ENCODE results near the gene TUBB4A.

The TUBB4A gene

DNA sequence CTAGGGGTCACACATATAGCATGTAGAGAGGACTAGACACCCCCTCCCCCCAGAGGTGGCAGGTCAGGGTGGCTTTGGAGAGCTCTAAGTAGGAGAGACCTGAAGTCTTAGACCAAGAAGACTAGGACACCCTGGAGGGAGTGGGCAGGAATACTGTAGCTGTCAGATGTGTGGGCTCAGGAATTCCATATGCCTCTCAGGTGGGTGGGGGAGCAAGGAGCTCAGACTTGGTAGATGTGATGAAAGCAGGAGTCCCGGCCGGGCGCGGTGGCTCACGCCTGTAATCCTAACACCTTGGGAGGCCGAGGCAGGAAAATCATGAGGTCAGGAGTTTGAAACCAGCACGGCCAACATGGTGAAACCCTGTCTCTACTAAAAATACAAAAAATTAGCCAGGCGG lies 36.4 kb downstream of the TUBB4A start:
- DNase-seq = no peak

DNA sequence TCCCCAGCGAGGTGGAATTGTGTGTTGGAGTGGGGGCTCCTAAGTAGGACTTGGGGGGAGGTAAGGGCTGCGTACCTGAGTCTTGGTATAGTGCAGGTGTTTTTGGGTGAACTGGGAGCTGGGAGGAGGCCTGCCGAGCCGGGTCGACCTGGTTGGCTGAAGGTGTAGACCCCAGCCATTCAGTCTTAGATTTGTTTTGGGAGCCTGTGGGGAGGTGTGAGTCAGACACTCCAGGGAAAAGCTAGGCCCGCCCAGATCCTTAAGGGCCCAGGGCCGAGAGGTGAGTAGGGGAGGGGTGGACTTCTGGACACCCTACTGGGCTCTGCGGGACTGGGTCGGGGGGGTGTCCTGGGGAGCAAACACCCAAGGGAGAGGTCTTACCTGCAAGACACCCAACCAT lies 37.1 kb downstream of the TUBB4A start:
- no peak for DNase-seq

DNA sequence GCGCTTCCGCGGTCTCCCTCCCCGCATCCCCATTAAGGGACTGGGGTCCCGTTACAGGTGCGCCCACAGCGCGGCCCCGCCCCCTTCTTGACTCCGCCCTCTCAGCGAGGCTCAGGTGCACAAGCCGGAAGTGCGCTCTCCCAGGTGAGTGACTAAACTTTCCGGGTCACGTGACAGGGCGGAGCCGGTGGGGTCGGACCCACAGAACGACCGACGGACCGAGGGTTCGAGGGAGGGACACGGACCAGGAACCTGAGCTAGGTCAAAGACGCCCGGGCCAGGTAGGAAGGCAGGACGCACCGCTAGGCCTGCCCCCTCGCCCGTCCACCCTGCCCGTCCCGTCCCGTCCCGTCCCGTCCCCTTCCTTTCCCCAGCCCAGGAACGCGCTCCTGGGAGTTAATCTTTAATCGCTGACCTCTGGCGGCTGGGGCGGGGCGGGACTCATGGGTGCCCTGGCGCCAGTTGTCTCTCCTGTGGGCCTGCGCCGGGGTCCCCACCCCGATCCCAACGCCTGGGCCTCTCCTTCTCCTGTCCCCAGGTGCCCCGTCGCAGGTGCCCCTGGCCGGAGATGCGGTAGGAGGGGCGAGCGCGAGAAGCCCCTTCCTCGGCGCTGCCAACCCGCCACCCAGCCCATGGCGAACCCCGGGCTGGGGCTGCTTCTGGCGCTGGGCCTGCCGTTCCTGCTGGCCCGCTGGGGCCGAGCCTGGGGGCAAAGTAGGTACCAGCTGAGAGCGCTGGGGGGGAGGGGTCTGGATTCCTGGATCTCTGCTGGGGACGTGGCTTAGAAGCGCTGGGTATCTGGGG lies 37.8 kb downstream of the TUBB4A start, which contains the start of gene CRB3:
Gene CRB3, plus strand, starts transcription at position 202 of the 804 bp plus-strand sequence. Its CDS starts 431 bp downstream, at position 633.
- no peak for DNase-seq

DNA sequence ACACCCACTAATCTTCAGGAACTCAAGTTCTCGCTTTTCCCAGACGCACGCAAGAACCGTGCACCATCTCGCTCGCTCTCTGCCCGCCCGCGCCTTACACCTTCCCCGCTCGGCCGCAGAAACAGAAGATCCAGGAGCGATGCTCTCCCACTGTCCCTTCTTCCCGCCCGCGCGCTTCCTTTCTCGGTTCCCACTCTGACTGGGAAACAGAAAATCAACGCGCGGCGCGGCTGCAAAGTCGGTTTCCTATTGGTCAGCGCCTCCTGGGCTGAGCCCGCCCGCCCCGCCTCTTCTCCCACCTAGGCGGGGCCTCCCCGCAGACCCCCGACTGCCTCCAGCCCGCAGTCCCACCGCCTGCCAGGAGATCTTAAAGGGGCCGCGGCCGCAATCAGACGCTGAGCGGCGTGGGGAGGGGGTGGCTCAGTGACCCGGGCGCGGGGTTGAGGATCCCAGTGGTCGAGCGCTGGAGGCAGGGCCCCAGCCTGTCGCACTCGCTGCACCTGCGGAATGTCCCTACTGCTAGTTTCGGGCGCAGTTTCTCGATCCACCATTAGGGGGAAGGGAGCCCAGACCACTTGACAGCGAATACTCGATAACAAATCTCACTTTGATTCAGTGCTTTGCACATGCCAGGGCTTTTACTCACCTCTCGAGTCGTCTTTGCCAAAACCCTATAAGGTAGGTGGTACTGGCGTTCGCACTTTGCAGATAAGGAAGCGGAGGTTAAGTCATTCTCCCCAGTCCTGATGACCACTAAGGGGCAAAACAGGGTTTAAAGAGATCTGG lies 41.8 kb downstream of the TUBB4A start:
- DNase-seq = peak; percentile 98

DNA sequence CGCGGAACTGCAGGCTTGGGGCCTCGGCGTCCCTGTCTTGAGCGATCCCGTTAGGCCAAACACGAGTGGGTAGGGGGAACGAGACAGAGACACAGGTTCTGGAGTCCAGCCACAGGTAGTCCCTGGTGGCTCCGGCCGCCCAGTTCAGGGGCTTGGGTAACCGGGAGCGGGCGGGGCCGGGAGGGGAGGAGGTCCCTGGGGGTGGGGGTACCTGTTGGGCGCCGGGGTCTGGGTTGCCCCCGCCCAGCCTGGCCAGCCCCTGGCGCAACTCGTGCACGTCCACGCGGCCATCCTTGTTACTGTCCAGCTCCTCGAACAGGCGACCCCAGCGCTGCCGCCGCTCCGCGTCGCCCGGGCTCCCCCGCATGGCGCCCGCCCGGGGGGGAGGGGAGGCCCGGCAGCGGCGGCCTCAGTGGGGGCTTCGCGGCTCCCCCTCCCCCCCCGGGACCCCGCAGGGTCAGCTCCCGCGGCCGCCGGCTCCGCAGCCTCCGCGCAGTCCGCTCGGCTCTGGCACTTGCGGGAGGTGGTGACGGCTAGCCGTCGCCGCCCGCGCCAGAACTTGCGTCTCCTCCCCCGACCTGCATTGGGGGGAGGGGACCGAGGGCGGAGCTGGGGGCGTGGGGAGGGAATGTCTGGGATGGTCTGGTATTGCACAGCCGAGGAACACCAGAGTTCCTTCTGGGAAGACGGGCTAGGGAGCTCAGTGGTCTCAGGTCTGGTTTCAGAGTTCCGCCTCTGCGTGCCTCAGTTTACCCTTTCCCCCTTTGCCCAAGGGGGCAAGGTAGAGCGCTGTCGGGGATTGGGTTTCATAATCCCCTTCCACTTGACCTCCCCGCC lies 42.6 kb downstream of the TUBB4A start, which contains the start of gene SLC25A23:
Gene SLC25A23, minus strand, starts transcription at position 531 of the 837 bp plus-strand sequence. Its CDS starts 164 bp downstream, at position 367.
- peak; percentile 78 for DNase-seq

DNA sequence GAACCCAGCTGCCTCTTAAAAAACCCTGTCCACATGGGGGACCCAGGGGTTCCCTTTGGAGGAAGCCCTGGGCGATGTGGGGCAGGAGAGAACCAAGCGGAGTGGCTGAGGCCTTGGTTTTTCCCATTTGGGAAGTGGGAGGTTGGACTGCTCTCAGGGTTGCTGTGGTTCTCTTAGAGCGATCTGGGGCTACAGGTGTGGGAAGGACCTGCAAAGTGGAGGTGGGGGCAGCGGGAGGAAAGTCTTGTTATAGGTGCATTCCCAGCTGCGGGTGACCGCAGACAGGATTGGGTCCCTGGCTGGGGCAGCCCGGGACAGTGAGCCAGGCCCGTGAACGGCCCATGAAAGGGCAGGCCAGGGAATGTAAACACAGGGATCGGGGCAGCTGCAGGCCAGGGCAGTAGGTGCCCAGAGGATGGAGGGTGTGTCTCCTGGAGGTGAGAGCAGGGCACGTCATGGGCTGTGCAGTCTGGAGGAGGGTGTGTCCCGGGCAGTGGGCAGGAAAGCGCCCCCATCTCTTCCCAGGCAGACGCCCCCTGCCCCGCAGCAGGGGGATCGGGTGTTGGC lies 43.3 kb downstream of the TUBB4A start:
- no peak for DNase-seq

DNA sequence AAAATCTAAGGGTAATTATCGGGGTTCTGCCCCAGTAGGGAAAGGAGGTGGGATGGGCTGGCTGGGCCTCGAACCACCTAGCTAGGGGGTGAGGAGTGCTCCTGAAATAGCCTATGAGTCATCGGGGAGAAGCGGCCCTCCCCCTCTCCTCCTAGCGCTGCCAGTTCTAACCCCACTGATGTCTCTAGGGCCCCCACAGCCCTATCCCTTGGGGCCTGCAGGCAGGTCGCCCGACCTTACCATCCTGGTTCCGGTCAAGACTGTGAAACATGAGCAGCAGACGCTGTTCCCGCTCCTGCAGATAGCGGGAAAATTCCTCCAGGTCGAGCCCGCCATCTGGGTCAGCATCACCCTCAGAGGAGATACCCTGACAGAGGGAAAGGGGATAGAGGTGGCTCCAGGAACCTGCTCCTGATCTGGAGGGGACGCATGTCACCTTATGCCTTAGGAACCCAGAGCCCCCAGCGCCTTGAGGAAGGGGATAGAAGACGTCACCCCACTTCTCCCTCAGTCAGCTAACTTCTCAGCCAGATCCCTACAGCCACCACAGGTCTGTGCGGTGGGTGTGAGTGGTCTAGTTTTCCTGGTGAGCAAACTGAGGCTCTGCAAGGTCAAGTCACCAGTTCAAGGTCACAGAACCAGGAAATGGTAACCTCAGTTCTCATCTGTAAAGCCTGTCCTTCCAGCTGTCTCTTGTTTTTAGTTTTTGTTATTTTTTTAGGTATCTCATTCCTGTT lies 44.0 kb downstream of the TUBB4A start:
- peak; percentile 8 for DNase-seq

DNA sequence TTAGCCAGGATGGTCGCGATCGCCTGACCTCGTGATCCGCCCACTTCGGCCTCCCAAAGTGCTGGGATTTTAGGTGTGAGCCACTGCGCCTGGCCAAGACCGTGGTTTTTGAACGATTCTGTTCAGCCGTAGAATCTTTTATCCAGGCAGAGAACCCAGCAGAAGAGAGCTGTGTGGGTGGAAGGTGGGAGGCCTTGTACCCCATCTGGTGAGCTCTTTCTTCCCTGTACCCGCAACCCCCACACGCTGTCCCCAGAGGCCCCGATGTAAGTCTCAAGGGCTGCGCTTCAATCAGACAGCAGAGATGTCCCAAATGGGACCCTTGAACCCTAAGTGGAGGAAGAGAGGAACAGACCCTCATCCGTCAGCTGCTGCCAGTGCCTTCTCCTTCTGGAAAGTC lies 46.2 kb downstream of the TUBB4A start:
- no peak for DNase-seq

DNA sequence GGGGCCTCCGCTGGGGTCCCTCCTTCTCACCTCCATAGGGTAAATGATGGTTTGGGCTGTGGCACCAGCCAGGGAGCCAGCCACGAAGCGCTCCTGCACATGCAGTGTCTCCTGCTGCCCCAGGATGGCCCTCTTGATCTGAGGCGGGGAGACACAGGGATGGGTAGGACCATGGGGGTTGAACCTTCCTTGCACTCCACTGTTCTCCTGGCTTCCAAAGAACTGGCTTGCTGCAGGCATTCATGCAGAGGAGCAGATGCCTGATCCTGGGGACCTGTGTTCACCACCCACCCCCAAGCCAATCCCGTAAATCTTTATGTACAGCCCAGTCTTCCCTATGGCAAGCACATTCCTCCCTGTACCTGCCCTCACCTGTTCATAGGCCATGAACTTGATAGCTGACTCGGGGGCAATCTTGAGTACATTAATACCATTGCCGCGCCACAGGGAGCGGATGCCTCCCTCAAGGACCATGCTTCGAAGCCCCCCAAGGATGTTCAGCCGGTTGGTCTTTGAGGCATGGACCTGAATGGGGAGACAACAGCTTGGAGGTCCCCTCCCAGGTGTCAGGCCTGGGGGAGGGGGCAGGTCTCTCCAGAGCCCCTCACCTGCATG lies 48.1 kb downstream of the TUBB4A start:
- DNase-seq = no peak

DNA sequence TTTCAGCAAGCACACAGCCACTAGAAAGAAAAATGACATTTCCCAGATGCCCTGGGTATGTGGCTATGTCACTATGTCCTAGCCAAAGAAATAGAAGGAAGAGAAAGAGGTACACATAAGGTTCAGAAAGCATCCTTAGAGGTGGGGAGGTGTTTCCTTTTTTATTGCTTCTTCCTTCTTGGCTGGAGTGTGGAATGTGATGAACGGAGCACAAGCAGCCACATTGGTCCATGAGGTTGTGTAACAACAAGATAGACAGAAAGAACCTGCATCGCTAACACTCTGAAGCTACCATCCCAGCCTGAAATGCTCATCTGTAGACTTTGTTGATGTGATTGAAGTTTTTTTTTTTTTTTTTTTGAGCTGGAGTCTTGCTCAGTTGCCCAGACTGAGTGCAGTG lies 49.2 kb downstream of the TUBB4A start:
- DNase-seq = no peak

DNA sequence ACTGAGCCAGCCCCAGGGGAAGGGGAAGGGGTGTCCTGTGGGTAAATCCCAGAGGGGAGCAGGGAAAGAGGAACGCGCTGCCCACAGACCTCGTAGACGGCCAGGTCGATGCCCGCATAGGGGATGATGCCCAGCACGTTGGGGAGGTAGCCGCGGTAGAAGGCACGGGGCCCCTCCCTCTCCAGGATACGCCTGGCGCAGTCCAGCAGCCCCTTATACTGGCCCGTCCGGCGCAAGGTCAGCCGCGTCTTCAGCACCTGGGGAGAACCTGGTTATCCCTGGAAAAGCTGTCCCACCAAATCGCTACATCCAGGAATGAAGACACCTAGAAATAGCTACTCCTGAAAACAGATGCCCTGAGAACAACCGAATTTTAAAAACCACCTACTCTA lies 49.9 kb downstream of the TUBB4A start:
- no peak for DNase-seq

DNA sequence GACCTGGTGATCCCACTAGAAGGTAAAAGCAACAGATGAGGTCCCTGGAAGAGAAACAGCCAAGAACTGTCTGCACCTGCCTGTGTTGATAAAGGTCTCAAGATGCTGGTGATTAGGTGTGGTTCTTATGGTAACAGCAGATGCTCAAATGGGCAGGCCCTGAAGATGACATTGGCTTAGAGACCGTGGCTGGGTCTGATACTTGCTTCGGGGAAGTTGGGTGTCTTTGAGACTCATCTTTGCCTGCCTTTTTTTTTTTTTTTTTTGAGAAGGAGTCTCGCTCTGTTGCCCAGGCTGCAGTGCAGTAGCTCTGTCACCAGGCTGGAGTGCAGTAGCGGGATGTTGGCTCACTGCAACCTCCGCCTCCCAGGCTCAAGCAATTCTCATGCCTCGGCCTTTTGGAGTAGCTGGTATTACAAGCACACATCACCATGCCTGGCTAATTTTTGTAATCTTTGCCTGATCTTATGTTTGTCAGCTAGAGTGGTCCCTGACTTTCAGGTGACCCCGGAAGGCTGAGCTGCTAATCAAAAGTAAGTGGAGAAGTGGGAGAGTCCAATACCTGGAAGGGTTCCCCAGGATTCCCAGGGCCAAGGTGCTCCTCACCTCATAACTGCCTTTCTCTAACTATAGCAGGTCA lies 50.4 kb downstream of the TUBB4A start:
- no peak for DNase-seq

DNA sequence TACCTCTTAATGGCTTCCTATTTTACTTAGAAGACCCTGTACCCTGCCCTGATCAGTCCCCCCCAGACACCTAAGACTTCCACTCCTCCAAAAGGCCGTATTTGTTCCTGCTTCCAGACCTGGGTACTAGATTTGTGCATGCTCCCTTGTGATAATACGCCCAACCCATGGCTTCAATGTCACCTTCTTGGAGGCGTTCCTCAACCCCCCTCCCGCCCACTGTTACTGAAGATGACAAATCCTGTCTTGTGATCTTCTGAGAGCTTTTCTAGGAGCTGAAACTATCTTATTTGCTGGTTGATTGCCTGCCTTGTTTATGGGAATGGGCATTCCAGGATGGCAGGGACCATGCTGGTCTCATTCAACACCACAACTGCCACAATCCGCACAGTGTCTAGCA lies 51.9 kb downstream of the TUBB4A start:
- no peak for DNase-seq

DNA sequence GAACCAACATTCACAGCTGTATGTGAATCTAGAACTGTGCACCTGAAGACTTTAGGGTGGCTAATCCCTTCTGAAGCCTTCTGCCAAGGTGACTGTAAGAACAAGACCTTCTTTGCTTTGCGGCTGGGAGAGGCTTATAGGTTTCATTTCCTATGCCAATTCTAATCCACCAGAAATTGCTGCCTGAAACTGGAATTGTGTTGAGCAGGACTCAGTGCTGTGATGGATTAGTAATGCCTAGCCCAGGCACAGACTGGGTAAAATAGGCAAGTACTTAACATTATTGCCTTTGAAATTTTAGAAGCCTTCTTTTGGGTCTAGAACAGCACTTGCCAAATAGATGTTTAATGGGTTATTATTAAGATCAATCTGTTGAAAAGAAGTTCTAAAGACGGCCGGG lies 54.1 kb downstream of the TUBB4A start:
- no peak for DNase-seq

DNA sequence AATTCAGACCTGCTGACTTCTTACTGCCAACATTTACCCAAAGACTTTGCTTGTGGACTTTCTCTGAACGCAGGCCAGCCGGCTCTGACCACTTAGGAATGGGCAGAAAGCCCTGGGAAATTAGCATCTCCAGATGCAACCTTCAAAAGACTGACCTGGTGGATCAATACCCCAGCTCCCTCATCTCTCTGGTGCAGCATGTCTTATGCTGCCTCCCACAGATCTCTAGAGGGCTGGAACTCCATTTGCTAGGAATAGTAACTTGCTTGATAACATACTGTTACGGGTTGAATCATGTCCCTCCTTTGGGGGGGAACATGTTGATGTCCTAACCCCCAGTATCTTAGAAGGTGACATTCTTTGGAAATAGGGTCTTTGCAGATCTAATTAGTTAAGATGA lies 55.7 kb downstream of the TUBB4A start:
- no peak for DNase-seq
